K562 (cell line): ENCODE results near the gene LMAN2. TPM values are rescaled to one million over a fixed set of nuclear protein-coding genes. Genes with fewer than 3 reads are reported as not detected.

Source experiments
- ATAC-seq: fragments of 200-7000 bp; cut with Tn5 transposase; 3 replicates; pipeline ENCODE4 v1.9.1; 2020; ENCODE audit warnings: moderate library complexity
- BruUV-seq: library from RNA; stranded (reverse); fragments of 400-500 nt; replicated peaks from 2 replicates; lab custom pipeline; 2021; lab: Mats Ljungman, UMichigan
- CTCF ChIA-PET: fragments of 300-600 bp; formaldehyde crosslinking; extraction: SDS; loops from one replicate; lab custom pipeline; 2021; ENCODE audit warnings: low intra/inter-chr PET ratio; lab: Yijun Ruan, JAX
- POLR2A ChIA-PET: fragments of 300-600, 350-650 bp; sonication (Branson Sonifier 250); formaldehyde crosslinking; extraction: SDS; loops from one replicate; lab custom pipeline; 2021; ENCODE audit warnings: antibody characterized with exemption, inconsistent platforms; lab: Yijun Ruan, JAX
- DNase-seq, 4 experiments: peaks; one replicate each; pipeline versions ENCODE4 v3.0.0 to v3.0.0-alpha.2; 2011 to 2018; ENCODE audit warnings: low spot score in 3 of 4, mixed read lengths in 3 of 4; ENCODE audit errors: extremely low read depth in 1 of 4
- FAIRE-seq: peaks from 2 replicates; lab custom pipeline; 2011; peaks lifted over from hg19 to GRCh38; lab: Jason Lieb, UNC
- H2AFZ ChIP-seq: 2 replicates; pipeline ENCODE4 v1.6.0; 2011; ENCODE audit warnings: low read depth, low read length, control low read depth, inconsistent platforms
- H3K27ac ChIP-seq: fragments of 200-600 bp; 3 replicates; pipeline ENCODE4 v1.8.0; 2011; ENCODE audit warnings: low read depth, mild to moderate bottlenecking, control low read depth, inconsistent platforms, low read length, moderate library complexity, mixed read lengths; ENCODE audit errors: extremely low read depth
- H3K27me3 ChIP-seq, 2 experiments: fragments of 300-600 bp in 1 of 2; 2 replicates in 1 of 2; 3 replicates in 1 of 2; pipeline versions ENCODE4 v1.6.0 to v1.8.0; 2011; ENCODE audit warnings: inconsistent platforms in 2 of 2, low read length in 2 of 2, mild to moderate bottlenecking in 1 of 2, mixed read lengths in 1 of 2, moderate library complexity in 1 of 2; ENCODE audit not compliant: control insufficient read depth in 2 of 2, insufficient read depth in 2 of 2
- H3K36me3 ChIP-seq: fragments of 300-600 bp; 3 replicates; pipeline ENCODE4 v1.8.0; 2011; ENCODE audit warnings: mild to moderate bottlenecking, low read length, inconsistent platforms; ENCODE audit not compliant: control insufficient read depth, insufficient read depth
- H3K4me1 ChIP-seq, 2 experiments: fragments of 200-600 bp in 1 of 2; replicated peaks in 1 of 2; 2 replicates in 1 of 2; 3 replicates in 1 of 2; pipeline versions ENCODE4 v1.5.1 to v1.8.0; 2011; ENCODE audit warnings: inconsistent platforms in 2 of 2, low read length in 2 of 2, mild to moderate bottlenecking in 1 of 2, mixed read lengths in 1 of 2, moderate library complexity in 1 of 2; ENCODE audit not compliant: control insufficient read depth in 2 of 2, insufficient read depth in 2 of 2
- H3K4me2 ChIP-seq: 2 replicates; pipeline ENCODE4 v1.6.1; 2011; ENCODE audit warnings: low read length, control low read depth, inconsistent platforms, mixed read lengths; ENCODE audit not compliant: insufficient read depth
- H3K4me3 ChIP-seq: fragments of 200-600 bp; sonication (generic), shearing (Covaris generic); 2 replicates; pipeline ENCODE4 v1.5.1; 2016; ENCODE audit warnings: control low read depth, inconsistent platforms
- H3K79me2 ChIP-seq: fragments of 200-600 bp; 3 replicates; pipeline ENCODE4 v1.8.0; 2011; ENCODE audit warnings: low read length, inconsistent platforms; ENCODE audit not compliant: control insufficient read depth, insufficient read depth
- H3K9ac ChIP-seq, 2 experiments: 2 replicates each; pipeline versions ENCODE4 v1.6.0 to v1.6.1; 2011; ENCODE audit warnings: low read depth in 2 of 2, low read length in 2 of 2, control low read depth in 1 of 2, inconsistent platforms in 1 of 2, mild to moderate bottlenecking in 1 of 2, mixed read lengths in 1 of 2; ENCODE audit not compliant: insufficient read depth in 1 of 2
- H3K9me1 ChIP-seq: one replicate; pipeline ENCODE4 v1.6.0; 2011; ENCODE audit warnings: inconsistent platforms, mild to moderate bottlenecking, low read length, moderate library complexity; ENCODE audit not compliant: control insufficient read depth, insufficient read depth
- H3K9me3 ChIP-seq: replicated peaks from 2 replicates; pipeline ENCODE4 v1.5.1; 2011; ENCODE audit warnings: low read depth, low read length, inconsistent platforms; ENCODE audit not compliant: control insufficient read depth, insufficient read depth
- H4K20me1 ChIP-seq: replicated peaks from 2 replicates; pipeline ENCODE4 v1.6.1; 2011; ENCODE audit warnings: low read length, inconsistent platforms, mixed read lengths; ENCODE audit not compliant: control insufficient read depth, insufficient read depth
- NR2C2 ChIP-seq, 2 experiments: fragments of 200-800 bp in 1 of 2; sonication (Bioruptor generic) in 1 of 2; sonication (generic) in 1 of 2; formaldehyde crosslinking in 1 of 2; IDR thresholded peaks; 2 replicates each; pipeline versions ENCODE4 v1.6.1 to v1.8.0; 2016 to 2022; ENCODE audit warnings: mild to moderate bottlenecking in 1 of 2, missing compliant biosample characterization in 1 of 2, missing genetic modification characterization in 1 of 2, missing genetic modification reagents in 1 of 2
- POLR2G ChIP-seq: fragments of 200-400 bp; formaldehyde crosslinking; IDR thresholded peaks from 2 replicates; pipeline ENCODE4 v1.6.1; 2017; ENCODE audit warnings: low read depth, mild to moderate bottlenecking, antibody characterized with exemption, low read length, moderate library complexity
- WGBS: fragments of 100-300 bp; shearing (Covaris generic); methylation state at CpG from one replicate; pipeline ENCODE4 v1.1.6; 2016; ENCODE audit warnings: low coverage, mixed read lengths; ENCODE audit not compliant: insufficient coverage; ENCODE audit errors: missing lambda C conversion rate; 5-methylcytosine and 5-hydroxymethylcytosine counted together
- in situ Hi-C: fragments of 300-500 bp; cut with MboI; formaldehyde crosslinking; loops from 4 replicates; pipeline ENCODE4 v1.15.0; 2018; ENCODE audit warnings: inconsistent platforms, mixed read lengths
- intact Hi-C: fragments of 100-400 bp; cut with micrococcal nuclease; formaldehyde crosslinking; loops from 2 replicates; pipeline ENCODE4 v1.14.2; 2022
- polyA plus RNA-seq, 8 experiments: library from polyadenylated mRNA; depleted of rRNA in 4 of 8; stranded (reverse) in 5 of 8; unstranded in 3 of 8; fragments of >200 nt; fragmentation: Nextera tagmentation in 2 of 8; fragmentation: Illumina TruSeq in 1 of 8; extraction: Ambion mirVana in 2 of 8; extraction: Trizol in 1 of 8; gene quantifications; 2 replicates each; pipeline versions ENCODE4 v1.2.1 to v1.2.3, GENCODE V29; 2011 to 2014; ENCODE audit warnings: inconsistent platforms in 1 of 8, missing spikeins in 1 of 8
- total RNA-seq, 7 experiments: library from RNA; depleted of rRNA in 6 of 7; stranded (reverse); fragments of >200 nt in 6 of 7; fragmentation: Illumina TruSeq in 2 of 7; extraction: Trizol in 2 of 7; gene quantifications; 2 replicates each; pipeline versions ENCODE4 v1.2.1 to v1.2.3, GENCODE V29; 2011 to 2021; ENCODE audit warnings: low replicate concordance in 1 of 7

The LMAN2 gene
- total and polyA plus RNA-seq, 9 of the 15 experiments (the other 6 are each of a cell fraction or from before 2014, with no cell fraction given) = 2.7 to 254 (median 136) TPM

- BruUV-seq = no TSS peak
- DNase-seq = no peak
- in situ Hi-C loops (no loop called here), intact Hi-C loops (no loop called here)
- Histone ChIP-seq H3K4me1 (peaks cover 0 to 4% of the 10 kb centered on the region in 2 experiments; a peak in 1 of 5 replicates), H3K79me2 (peaks cover 8% of the 10 kb centered on the region), H3K4me2 (no peak overlapping the region), H3K9me1 (no peaks in the 10 kb centered on the region), H3K36me3 (peaks cover 97% of the 10 kb centered on the region), H3K9me3 (no peaks in the 10 kb centered on the region), H3K27ac (no peak overlapping the region), H3K27me3 (no peaks in the 10 kb centered on the region), H3K4me3 (no peak overlapping the region), H4K20me1 (0 out of 2 replicates have a peak, but pooled peaks cover 8% of the 10 kb centered on the region), H3K9ac (no peak overlapping the region; a peak in 1 of 4 replicates), H2AFZ (no peak overlapping the region)
- FAIRE-seq = no peak
- TF ChIP-seq NR2C2 (CRISPR knock-in tag; IDR thresholded peaks at IDR 0.05) (no peak), NR2C2 (tag; IDR thresholded peaks at IDR 0.05) (no peak), POLR2G (0 out of 2 replicates have a peak, but pooled peaks have one; percentile 7)
- CTCF ChIA-PET = no interaction called here
- WGBS = 89% methylated on average over 18 of the region's 21 CpGs
- ATAC-seq = no peak
- POLR2A ChIA-PET = interaction anchor here (1.1 to 1.2 kb wide), 2 partner anchors 9 to 37 kb away, joined by 3 to 4 read pairs; no protein-coding TSS in a partner anchor
Observed at GRCh38 chr5:177334781-177335700, 16.4 kb downstream of the LMAN2 start.
